Mesenteric fat pad (tissue), 1 donor: ENCODE results near the gene MAS1L. TPM values are rescaled to one million over a fixed set of nuclear protein-coding genes. Genes with fewer than 3 reads are reported as not detected.

Experiments used
- total RNA-seq: library from RNA; stranded (reverse); fragmentation: NEBNext Ultra II Directional; extraction: Animal tissue kit (Norgen Biotek cat#: 25700); gene quantifications from one replicate; pipeline ENCODE4 v1.2.1, GENCODE V29; 2021
- donor health status: DM: yes; HTN: yes; CAD: no.

MAS1L gene
- total RNA-seq, 1 donor from 2014 or later, result not detected

Other genes with a start within 250 kb of the MAS1L start
- gene OR14J1, start 186.3 kb downstream of the MAS1L start, total RNA-seq, result not detected
- gene OR5V1, start 119.1 kb downstream of the MAS1L start, total RNA-seq, result not detected
- not detected for gene OR12D3, start 112.7 kb downstream of the MAS1L start, total RNA-seq
- not detected for gene OR12D2, start 92.3 kb downstream of the MAS1L start, total RNA-seq
- not detected for gene OR12D1, start 73.0 kb downstream of the MAS1L start, total RNA-seq
- gene OR10C1, start 48.6 kb downstream of the MAS1L start, total RNA-seq, result not detected
- gene OR11A1, start 30.9 kb downstream of the MAS1L start, total RNA-seq, result not detected
- not detected for gene OR2H1, start 30.8 kb downstream of the MAS1L start, total RNA-seq
- gene UBD, start 71.8 kb upstream of the MAS1L start, total RNA-seq, result not detected
- not detected for gene OR2H2, start 97.2 kb upstream of the MAS1L start, total RNA-seq
- 33.5 TPM for gene GABBR1, start 145.2 kb upstream of the MAS1L start, total RNA-seq
- gene MOG, start 169.1 kb upstream of the MAS1L start, total RNA-seq, result not detected
- not detected for gene ZFP57, start 193.2 kb upstream of the MAS1L start, total RNA-seq
- gene HLA-F, start 235.5 kb upstream of the MAS1L start, total RNA-seq, result 66.5 TPM